ENCODE results near the gene MTF1. TPM values are rescaled to one million over a fixed set of nuclear protein-coding genes. Genes with fewer than 3 reads are reported as not detected.

The MTF1 gene
- total RNA-seq, 1 experiment from 2014 or later = 21.2 TPM

DNA sequence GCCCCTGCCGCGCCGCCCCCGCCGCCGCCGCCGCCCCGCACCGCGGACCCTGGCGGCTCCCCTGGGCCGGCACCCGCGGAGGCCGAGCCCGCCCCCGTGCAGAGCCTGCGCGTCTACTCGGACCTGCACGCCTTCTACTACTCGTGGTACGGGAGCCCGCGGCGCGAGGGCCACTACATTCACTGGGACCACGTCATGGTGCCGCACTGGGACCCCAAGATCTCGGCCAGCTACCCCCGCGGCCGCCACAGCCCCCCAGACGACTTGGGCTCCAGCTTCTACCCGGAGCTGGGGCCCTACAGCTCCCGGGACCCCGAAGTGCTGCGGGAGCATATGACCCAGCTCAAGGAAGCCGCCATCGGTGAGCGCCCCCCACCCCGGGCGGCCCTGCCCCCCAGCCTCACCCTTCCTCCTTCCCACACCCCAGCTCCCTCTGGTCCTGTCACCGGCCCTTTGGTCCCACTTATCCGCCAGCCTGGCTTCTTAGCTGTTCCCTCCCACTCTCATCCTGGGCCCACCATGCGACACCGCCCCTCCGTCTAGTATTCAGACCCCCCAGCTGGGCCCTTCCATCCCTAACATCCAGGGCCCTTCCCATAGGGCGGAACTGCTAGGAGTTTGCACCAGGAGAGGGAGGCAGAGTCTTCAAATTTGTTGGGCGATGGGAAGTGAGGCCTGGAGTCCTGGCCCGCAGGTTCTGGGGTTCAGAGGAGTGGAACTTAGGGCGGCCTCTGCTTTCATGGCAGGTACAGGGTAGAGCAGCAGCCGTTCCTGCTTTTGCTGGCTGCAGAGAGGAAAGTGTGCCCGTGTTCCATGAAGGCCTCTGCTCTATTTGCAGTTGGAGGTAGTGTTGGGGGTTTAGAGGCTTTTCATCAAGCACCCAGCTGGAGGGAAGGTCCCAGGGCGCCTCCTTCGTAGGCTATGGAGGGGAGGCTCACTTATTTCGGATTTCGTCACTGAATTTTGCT, 64.7 kb downstream of the MTF1 start:
- DNase-seq (ENCODE audit: low read depth, low spot score) = no peak
- Histone ChIP-seq H3K9ac (ENCODE audit: low read length) (peak overlapping the region; percentile 70), H3K4me2 (ENCODE audit: low read length) (peak overlapping the region; percentile 91), H3K79me2 (ENCODE audit: insufficient read depth, low read length) (peaks cover 15% of the 10 kb centered on the region), H2AFZ (ENCODE audit: low read depth, low read length, poor library complexity, severe bottlenecking) (no peak overlapping the region), H3K9me3 (ENCODE audit: control insufficient read depth in 1 of 2, insufficient read depth in 1 of 2, low read depth in 1 of 2, low read length in 2 of 2) (no peaks in the 10 kb centered on the region), H3K36me3 (ENCODE audit: control insufficient read depth in 1 of 2, insufficient read depth in 2 of 2, low read length in 2 of 2) (peaks cover 2 to 4% of the 10 kb centered on the region in 2 experiments; a peak in 2 of 4 replicates), H4K20me1 (ENCODE audit: insufficient read depth) (no peaks in the 10 kb centered on the region), H3K4me3 (replicated peaks in 1 of 2; ENCODE audit: low read depth in 1 of 2, low read length in 2 of 2) (peak overlapping the region; percentile 63 to 76), H3K27ac (ENCODE audit: low read depth, low read length) (peak overlapping the region; percentile 84; the same call in 1 of the 2 replicates), H3K4me1 (ENCODE audit: control insufficient read depth in 1 of 2, insufficient read depth in 2 of 2, low read length in 2 of 2) (peaks cover 10 to 17% of the 10 kb centered on the region in 2 experiments; a peak in 3 of 4 replicates), H3K27me3 (ENCODE audit: insufficient read depth, low read length) (no peaks in the 10 kb centered on the region), H3K9me2 (ENCODE audit: insufficient read depth) (no peaks in the 10 kb centered on the region)
- intact Hi-C loops (cut with micrococcal nuclease) = loop anchor here (5.0 kb wide), 1 partner anchor 102 kb away; the partner anchor contains the start of gene CDCA8
- BruUV-seq (replicated peaks) = TSS peak; percentile 44
- ChIA-PET CTCF (no interaction called here), RAD21 (ENCODE audit: low non-redundant PET in 1 of 2, low total read pairs in 2 of 2, uncharacterized antibody in 2 of 2, unreplicated experiment in 2 of 2) (no interaction called here), POLR2A (interaction anchor here (1.1 kb wide), 1 partner anchor 13 kb away, joined by 4 read pairs; the partner anchor contains the start of genes C1orf122 and YRDC)
- peak; percentile 56 for ATAC-seq
- TF ChIP-seq, protein P1, sequence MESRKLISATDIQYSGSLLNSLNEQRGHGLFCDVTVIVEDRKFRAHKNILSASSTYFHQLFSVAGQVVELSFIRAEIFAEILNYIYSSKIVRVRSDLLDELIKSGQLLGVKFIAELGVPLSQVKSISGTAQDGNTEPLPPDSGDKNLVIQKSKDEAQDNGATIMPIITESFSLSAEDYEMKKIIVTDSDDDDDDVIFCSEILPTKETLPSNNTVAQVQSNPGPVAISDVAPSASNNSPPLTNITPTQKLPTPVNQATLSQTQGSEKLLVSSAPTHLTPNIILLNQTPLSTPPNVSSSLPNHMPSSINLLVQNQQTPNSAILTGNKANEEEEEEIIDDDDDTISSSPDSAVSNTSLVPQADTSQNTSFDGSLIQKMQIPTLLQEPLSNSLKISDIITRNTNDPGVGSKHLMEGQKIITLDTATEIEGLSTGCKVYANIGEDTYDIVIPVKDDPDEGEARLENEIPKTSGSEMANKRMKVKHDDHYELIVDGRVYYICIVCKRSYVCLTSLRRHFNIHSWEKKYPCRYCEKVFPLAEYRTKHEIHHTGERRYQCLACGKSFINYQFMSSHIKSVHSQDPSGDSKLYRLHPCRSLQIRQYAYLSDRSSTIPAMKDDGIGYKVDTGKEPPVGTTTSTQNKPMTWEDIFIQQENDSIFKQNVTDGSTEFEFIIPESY (IDR thresholded peaks at IDR 0.05; ENCODE audit: extremely low read depth, insufficient replicate concordance, low read length) = no peak
- TF ChIP-seq CEBPB (IDR thresholded peaks at IDR 0.05; ENCODE audit: low read depth) (no peak), POLR2AphosphoS5 (IDR thresholded peaks at IDR 0.05; ENCODE audit: low read depth, low read length) (no peak), FOSL1 (IDR thresholded peaks at IDR 0.05; ENCODE audit: low read depth) (no peak), TCF7L2 (IDR thresholded peaks at IDR 0.05; ENCODE audit: borderline replicate concordance, extremely low read depth, insufficient read depth, insufficient read length) (no peak), RAD21 (IDR thresholded peaks at IDR 0.05; ENCODE audit: low read depth) (peak; percentile 55)
- TF ChIP-seq, protein P2, sequence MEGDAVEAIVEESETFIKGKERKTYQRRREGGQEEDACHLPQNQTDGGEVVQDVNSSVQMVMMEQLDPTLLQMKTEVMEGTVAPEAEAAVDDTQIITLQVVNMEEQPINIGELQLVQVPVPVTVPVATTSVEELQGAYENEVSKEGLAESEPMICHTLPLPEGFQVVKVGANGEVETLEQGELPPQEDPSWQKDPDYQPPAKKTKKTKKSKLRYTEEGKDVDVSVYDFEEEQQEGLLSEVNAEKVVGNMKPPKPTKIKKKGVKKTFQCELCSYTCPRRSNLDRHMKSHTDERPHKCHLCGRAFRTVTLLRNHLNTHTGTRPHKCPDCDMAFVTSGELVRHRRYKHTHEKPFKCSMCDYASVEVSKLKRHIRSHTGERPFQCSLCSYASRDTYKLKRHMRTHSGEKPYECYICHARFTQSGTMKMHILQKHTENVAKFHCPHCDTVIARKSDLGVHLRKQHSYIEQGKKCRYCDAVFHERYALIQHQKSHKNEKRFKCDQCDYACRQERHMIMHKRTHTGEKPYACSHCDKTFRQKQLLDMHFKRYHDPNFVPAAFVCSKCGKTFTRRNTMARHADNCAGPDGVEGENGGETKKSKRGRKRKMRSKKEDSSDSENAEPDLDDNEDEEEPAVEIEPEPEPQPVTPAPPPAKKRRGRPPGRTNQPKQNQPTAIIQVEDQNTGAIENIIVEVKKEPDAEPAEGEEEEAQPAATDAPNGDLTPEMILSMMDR (IDR thresholded peaks at IDR 0.05 in 2 of 3, conservative IDR thresholded peaks at IDR 0.05 in 1 of 3; ENCODE audit: borderline replicate concordance in 1 of 3, insufficient read depth in 1 of 3, low read depth in 2 of 3, low read length in 2 of 3) = peak in 1 of 3 experiments; percentile 35; a peak in 2 of 6 replicates
- TF ChIP-seq, protein P3, sequence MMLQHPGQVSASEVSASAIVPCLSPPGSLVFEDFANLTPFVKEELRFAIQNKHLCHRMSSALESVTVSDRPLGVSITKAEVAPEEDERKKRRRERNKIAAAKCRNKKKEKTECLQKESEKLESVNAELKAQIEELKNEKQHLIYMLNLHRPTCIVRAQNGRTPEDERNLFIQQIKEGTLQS (IDR thresholded peaks at IDR 0.05) = no peak
